Umbilical cord (tissue), 2 donors: ENCODE results near the gene C15orf62. TPM values are rescaled to one million over a fixed set of nuclear protein-coding genes. Genes with fewer than 3 reads are reported as not detected.

Experiments used
- DNase-seq: peaks from one replicate; pipeline ENCODE4 v3.0.0-alpha.2; 2015; ENCODE audit warnings: low spot score
- total RNA-seq: library from RNA; depleted of rRNA; stranded (reverse); fragments of >200 nt; gene quantifications from one replicate; pipeline ENCODE4 v1.2.3, GENCODE V29; 2014; ENCODE audit warnings: low replicate concordance; ENCODE audit not compliant: insufficient read depth

The C15orf62 gene
- total RNA-seq, 1 donor from 2014 or later: 0.24 TPM

DNA sequence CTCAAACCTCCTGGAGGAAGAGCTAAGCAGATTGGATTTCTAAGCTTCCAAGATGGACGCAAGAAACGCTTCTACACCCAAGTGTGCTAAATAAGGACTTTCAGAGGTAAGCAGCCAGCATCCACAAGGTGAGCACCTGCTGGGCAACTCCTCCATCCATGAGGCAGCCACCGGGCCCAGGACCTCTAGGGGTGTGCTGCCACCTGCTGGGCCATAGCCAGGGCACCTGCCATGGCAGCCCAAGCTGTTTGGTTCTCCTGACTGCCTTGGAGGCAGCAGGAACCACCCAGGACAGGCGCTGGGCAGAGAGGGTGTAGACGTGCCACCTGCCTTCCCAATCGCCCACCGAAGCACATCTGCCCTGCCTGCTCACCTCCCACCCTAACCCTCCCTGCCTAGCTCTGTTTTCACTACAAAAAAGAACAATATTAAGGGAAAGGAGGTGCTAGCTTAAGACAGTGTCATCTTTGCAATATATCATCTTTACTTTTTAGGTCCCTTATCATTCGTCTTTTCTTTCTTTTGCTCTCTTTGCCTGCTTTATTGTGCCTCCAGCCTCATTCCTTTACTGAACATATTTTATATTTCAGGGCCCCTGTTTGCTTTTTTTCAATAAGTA is 12.9 kb downstream of the C15orf62 start:
- DNase-seq: no peak

DNA sequence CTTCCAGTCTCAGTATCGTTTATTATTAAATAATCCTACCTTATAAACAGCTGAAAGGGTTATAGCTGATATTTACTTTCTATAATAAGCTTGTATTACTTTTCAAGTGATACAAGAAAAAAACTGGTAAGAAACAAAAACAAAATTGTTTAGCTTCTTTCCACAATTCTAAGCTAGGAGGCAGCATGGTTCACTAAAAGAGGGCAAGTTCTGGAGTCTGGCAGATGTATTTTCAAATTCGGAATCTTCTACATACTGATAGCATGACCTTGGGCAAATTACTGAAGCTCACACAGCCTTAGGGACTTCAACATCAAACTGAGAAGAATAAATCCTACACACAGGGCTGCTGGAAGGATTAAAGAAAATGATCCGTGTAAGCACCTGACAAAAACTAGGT is 15.4 kb downstream of the C15orf62 start:
- no peak for DNase-seq

- DNase-seq: no peak
Measured at GRCh38 chr15:40785814-40786213, 16.0 kb downstream of the C15orf62 start.

GRCh38 chr15:40787344-40787841 is 17.6 kb downstream of the C15orf62 start:
- DNase-seq: peak; percentile 42

- DNase-seq: no peak
Measured at GRCh38 chr15:40787991-40788390, 18.2 kb downstream of the C15orf62 start.

DNA sequence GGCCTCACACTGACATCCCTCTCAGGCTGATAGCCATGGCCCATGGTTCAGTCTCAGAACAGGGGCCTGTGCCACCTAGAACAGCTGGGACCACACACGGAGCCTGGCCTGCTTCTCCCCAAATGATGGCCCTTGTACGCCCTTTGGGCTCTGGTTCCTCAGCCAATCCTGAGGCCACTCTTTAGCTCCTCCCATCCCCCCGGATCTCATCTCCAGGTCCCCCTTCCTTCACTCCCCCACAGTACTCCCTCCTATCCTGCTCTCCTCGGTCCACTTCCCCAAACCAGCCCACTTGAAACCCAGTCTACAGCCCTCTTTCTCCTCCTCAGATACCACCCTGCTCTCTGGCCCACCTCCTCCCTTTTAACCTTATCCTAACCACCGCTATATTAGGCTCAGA is 19.3 kb downstream of the C15orf62 start:
- DNase-seq: no peak

GRCh38 chr15:40789999-40790398 is 20.2 kb downstream of the C15orf62 start:
- DNase-seq: no peak

DNA sequence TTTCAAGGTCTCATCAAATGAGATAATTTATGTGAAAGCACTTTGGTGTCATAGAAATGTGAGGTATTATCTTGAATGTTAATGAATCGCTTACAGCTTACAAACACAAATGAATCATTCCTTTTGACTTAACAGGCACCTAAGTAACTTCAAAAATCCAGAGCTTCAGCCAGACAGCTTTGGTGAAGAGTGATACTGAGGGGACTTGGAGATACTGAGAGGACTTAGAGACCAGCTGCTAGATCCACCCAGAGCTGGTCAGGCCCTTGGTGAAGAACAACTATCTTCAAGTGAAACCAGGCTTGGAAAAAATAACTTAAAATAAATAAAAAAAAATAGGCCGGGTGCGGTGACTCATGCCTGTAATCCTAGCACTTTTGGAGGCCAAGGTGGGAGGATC is 20.9 kb downstream of the C15orf62 start:
- no peak for DNase-seq

DNA sequence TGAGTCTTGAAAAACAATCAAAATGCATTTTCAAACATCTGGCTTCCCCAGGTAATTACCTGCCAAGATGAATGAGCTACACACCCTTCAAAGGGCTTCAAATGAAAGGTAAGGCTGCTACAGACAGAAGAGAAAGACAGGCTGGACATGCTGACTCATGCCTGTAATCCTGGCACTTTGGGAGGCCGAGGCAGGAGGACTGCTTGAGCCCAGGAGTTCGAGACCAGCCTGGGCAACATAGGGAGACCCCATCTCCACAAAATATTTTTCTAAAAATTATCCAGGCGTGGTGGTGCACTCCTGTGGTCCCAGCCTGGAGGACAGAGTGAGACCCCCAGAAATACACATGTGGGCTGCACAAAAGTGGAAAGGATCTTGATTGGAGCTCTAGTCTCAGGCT is 22.6 kb downstream of the C15orf62 start:
- no peak for DNase-seq

GRCh38 chr15:40793216-40793989 is 23.6 kb downstream of the C15orf62 start:
- DNase-seq: no peak

DNA sequence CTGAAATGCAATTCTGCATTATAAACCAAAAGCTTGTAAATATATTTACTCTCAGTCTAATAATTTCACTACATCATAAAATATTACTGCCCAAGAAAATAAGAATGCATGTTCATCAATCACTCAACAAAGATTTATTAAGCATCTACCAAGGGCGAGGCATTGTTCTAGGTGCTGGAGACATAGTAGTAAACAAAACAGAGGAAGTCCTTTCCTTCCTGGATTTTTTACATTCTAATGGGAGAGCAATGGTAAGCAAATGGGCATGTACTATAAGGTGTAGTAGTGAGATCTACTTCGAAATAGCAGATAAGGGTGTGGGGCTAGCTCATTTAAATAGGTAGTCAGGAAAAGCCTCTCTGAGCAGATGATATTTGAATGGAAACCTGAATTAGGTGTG is 26.3 kb downstream of the C15orf62 start:
- no peak for DNase-seq

- no peak for DNase-seq
Measured at GRCh38 chr15:40796512-40796911, 26.7 kb downstream of the C15orf62 start.

GRCh38 chr15:40799523-40799922 is 29.7 kb downstream of the C15orf62 start:
- DNase-seq: no peak

DNA sequence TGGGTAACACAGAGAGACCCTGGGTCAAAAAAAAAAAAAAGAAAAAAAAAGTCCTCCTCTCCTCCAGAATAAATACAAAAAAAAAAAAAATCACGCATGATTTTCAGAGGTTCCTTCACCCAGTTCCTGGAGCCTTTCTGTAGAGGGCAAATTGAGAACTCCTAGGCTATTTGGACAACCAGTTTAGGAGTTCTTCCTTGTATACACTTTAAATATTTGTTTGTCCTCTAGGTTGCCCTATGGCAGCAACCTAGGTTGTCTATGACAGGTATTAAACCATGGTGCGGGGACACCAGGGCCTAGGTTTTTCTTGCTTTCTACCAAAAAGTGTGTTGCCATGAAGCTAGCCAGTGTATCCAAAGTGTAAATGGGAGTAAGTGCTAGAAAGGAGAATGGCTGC is 33.3 kb downstream of the C15orf62 start:
- no peak for DNase-seq

DNA sequence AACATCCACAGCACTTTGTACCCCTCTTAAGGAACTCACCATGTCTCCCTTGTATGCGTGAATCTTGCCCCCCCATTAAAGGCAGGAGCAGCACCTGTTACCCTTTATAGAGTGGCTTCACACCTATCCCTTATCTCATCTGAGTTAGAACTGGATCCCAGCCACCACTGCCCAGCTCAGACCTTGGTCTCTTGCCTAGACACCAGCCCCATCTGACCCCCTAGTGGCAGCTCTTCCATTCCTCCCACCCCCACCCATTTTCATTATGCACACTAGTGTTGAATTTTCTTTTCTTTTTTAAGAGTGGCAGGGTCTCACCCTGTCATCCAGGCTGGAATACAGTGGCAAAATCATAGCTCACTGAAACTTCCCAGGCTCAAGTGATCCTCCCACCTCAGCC is 33.9 kb downstream of the C15orf62 start:
- DNase-seq: no peak

- DNase-seq: no peak
Measured at GRCh38 chr15:40806672-40807027, 36.9 kb downstream of the C15orf62 start.

DNA sequence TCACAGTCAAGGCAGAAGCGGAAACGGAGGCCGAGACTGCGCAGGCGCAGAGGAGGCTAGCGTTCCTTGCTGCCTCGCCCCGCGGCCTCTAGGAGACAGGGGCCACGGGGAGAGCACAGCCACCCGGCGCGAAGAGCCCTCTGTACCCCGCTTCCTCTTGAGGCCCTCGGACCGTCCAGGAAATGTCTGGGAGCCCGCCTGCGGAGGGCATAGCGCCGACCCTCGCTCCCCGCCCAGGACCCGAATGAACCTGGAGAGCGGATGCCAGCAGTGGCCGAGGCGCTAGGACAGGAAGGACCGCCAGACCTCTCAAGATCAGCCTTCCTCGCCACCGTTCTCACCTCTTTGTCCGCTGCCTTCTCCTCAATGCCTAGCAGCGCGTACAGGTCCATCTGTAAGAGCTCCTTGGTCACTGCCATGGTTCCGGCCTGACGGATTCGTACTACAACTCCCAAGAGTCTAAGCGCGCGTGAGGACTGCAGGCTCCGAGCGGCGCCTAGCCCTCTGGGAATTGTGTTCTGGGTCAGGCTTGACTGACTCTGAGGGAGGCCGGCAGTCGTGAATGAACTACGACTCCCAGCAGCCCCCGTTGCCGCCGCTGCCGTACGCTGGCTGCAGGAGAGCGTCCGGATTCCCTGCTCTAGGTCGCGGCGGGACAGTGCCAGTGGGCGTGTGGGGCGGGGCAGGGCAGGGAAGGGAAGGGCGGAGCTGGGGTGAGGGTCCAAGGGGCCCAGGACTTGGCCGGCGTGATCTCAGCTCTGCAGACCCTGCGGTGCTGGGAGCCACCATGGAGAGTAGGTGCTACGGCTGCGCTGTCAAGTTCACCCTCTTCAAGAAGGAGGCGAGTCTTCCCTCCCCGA is 37.5 kb downstream of the C15orf62 start, which contains the start of the genes DNAJC17 and ZFYVE19:
TSS of gene DNAJC17 (minus strand) at position 446 of the 860 bp plus-strand sequence. CDS start at position 419, 27 bp downstream.
TSS of gene ZFYVE19 (plus strand) at position 62 of the 860 bp plus-strand sequence. CDS start at position 563, 501 bp downstream.
- peak; percentile 99 for DNase-seq

DNA sequence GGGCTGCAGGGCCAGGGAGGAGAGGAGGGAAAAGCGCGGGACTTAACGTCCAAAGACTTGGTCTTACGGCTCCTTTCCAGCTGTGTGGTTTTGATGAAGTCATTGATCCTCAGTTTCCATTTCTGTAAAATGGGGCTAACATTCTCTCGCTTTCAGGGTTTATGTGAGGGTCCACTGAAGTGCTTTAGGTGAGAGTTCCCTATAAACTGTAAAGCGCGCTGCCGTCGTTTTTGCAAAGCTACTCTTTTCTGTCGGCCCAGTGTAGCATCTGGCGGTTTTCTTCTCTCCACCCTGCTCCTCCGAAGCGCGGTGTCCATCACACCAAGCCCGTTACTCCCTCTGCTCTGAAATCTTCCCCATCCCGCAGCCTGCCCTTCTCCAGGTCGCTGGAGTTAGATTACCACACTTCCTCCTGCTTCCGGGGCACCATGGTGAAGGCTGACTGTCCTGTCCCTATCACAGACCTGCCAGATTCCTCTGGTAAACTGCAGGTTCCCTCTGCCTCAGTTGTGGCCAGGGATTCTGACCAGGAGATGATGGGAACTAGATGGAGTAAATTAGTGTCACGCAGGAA is 38.2 kb downstream of the C15orf62 start:
- no peak for DNase-seq

GRCh38 chr15:40808861-40809450 is 39.2 kb downstream of the C15orf62 start:
- DNase-seq: no peak

- DNase-seq: no peak
Measured at GRCh38 chr15:40812721-40813425, 43.1 kb downstream of the C15orf62 start.
